H1 (cell line): Measurements from ENCODE around the gene LITAFD. TPM values are rescaled to one million over a fixed set of nuclear protein-coding genes. Genes with fewer than 3 reads are reported as not detected.

Experiments
- CBX8 ChIP-seq: fragments of 300-800, 300-1000 bp; sonication (generic); IDR thresholded peaks from 2 replicates; pipeline ENCODE4 v1.7.1; 2016; ENCODE audit warnings: low read depth, low read length, borderline replicate concordance
- CREB1 ChIP-seq: IDR thresholded peaks from 2 replicates; pipeline ENCODE4 v1.6.1; 2012; ENCODE audit warnings: inconsistent platforms
- SP4 ChIP-seq: IDR thresholded peaks from 2 replicates; pipeline ENCODE4 v1.6.1; 2012; ENCODE audit warnings: low read length, inconsistent platforms
- polyA plus RNA-seq, 7 experiments: library from polyadenylated mRNA; depleted of rRNA in 3 of 7; stranded (reverse) in 5 of 7; unstranded in 2 of 7; fragments of >200 nt in 5 of 7; fragments of 200-250 nt in 2 of 7; gene quantifications; 1 replicate in 5 of 7; 2 replicates in 1 of 7; 4 replicates in 1 of 7; pipeline versions ENCODE4 v1.2.1 to v1.2.3, GENCODE V29; 2011 to 2013; ENCODE audit warnings: missing spikeins in 2 of 7, mixed read lengths in 2 of 7
- total RNA-seq: library from RNA; stranded (reverse); fragmentation: NEBNext Ultra II Directional; extraction: Animal tissue kit (Norgen Biotek cat#: 25700); gene quantifications from 2 replicates; pipeline ENCODE4 v1.2.1, GENCODE V29; 2021
- TF ChIP-seq, protein P1 (sequence below): IDR thresholded peaks from 2 replicates; pipeline ENCODE4 v1.6.1; 2011; ENCODE audit warnings: low read depth, mild to moderate bottlenecking, low read length; ENCODE audit not compliant: insufficient read depth

The LITAFD gene
- total and polyA plus RNA-seq, 2 of the 8 experiments (the other 6 are each of a cell fraction or from before 2014, with no cell fraction given) = not detected

GRCh38 chr16:8893976-8894690 is 12.0 kb downstream of the LITAFD start (continued):
- TF ChIP-seq CBX8 = no peak
- TF ChIP-seq SP4 = no peak
- TF ChIP-seq, protein P1, sequence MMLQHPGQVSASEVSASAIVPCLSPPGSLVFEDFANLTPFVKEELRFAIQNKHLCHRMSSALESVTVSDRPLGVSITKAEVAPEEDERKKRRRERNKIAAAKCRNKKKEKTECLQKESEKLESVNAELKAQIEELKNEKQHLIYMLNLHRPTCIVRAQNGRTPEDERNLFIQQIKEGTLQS = no peak
- no peak for TF ChIP-seq CREB1
